ENCODE measurements around the gene ERCC2.
"Not testable (repeated sequence)": the region's sequence is repeated elsewhere in the genome, so short reads cannot be mapped to it uniquely, and the experiment has no call there.

The ERCC2 gene

GRCh38 chr19:45370410-45371204, at the start of gene ERCC2:
ERCC2 (minus strand) TSS chr19:45370573; CDS start chr19:45370540, 33 bp downstream.
- no peak for FAIRE-seq

- FAIRE-seq, result no peak
Measured at GRCh38 chr19:45419895-45420294, 49.5 kb upstream of the ERCC2 start.

- no peak for FAIRE-seq
Measured at GRCh38 chr19:45419396-45419795, 49.0 kb upstream of the ERCC2 start.

- FAIRE-seq, result no peak
Measured at GRCh38 chr19:45418802-45419201, 48.4 kb upstream of the ERCC2 start.

- no peak for FAIRE-seq
Measured at GRCh38 chr19:45417151-45417550, 46.8 kb upstream of the ERCC2 start.

GRCh38 chr19:45414468-45414867, 44.1 kb upstream of the ERCC2 start:
- FAIRE-seq, result no peak

GRCh38 chr19:45413497-45413896, 43.1 kb upstream of the ERCC2 start:
- no peak for FAIRE-seq

- FAIRE-seq, result not testable (repeated sequence)
Measured at GRCh38 chr19:45410330-45410729, 40.0 kb upstream of the ERCC2 start.

GRCh38 chr19:45409557-45409920, 39.2 kb upstream of the ERCC2 start:
- FAIRE-seq, result no peak

- FAIRE-seq, result no peak
Measured at GRCh38 chr19:45408830-45409556, 38.6 kb upstream of the ERCC2 start.

- FAIRE-seq, result no peak
Measured at GRCh38 chr19:45408121-45408520, 37.7 kb upstream of the ERCC2 start.

- FAIRE-seq, result not testable (repeated sequence)
Measured at GRCh38 chr19:45407585-45407984, 37.2 kb upstream of the ERCC2 start.

- FAIRE-seq, result no peak
Measured at GRCh38 chr19:45407091-45407375, 36.7 kb upstream of the ERCC2 start.

- FAIRE-seq, result no peak
Measured at GRCh38 chr19:45406226-45407090, 36.1 kb upstream of the ERCC2 start, which contains the start of gene POLR1G. POLR1G (plus strand) TSS chr19:45406644; CDS start chr19:45406697, 53 bp downstream.

- FAIRE-seq, result no peak
Measured at GRCh38 chr19:45405435-45406225, 35.3 kb upstream of the ERCC2 start.

GRCh38 chr19:45404557-45405434, 34.4 kb upstream of the ERCC2 start, which contains the start of gene PPP1R13L:
PPP1R13L (minus strand) TSS chr19:45405069; CDS start chr19:45398318, 6,751 bp downstream.
- no peak for FAIRE-seq

GRCh38 chr19:45403781-45404556, 33.6 kb upstream of the ERCC2 start:
- no peak for FAIRE-seq

- no peak for FAIRE-seq
Measured at GRCh38 chr19:45403272-45403671, 32.9 kb upstream of the ERCC2 start.

- no peak for FAIRE-seq
Measured at GRCh38 chr19:45402298-45403061, 32.1 kb upstream of the ERCC2 start.

GRCh38 chr19:45401815-45402214, 31.4 kb upstream of the ERCC2 start:
- no peak for FAIRE-seq

Data from colon (tissue), 2 donors.